NCI-H226 (cell line): ENCODE results near the gene LRRC66.

ENCODE experiments used
- DNase-seq: peaks from one replicate; pipeline ENCODE4 v3.0.0-alpha.2; 2015

Gene LRRC66

GRCh38 chr4:52019936-52020657 is at the start of gene LRRC66:
TSS of gene LRRC66 (minus strand) at chr4:52020363. CDS start at chr4:52017613, 2,750 bp downstream.
- DNase-seq = no peak

GRCh38 chr4:52069571-52069970 is 49.4 kb upstream of the LRRC66 start:
- no peak for DNase-seq

- no peak for DNase-seq
Measured at GRCh38 chr4:52059372-52059771, 39.2 kb upstream of the LRRC66 start.

- DNase-seq = no peak
Measured at GRCh38 chr4:52058275-52058674, 38.1 kb upstream of the LRRC66 start.

GRCh38 chr4:52057196-52057595 is 37.0 kb upstream of the LRRC66 start:
- no peak for DNase-seq

- DNase-seq = no peak
Measured at GRCh38 chr4:52054254-52054653, 34.1 kb upstream of the LRRC66 start.

GRCh38 chr4:52052475-52052780 is 32.3 kb upstream of the LRRC66 start:
- no peak for DNase-seq

GRCh38 chr4:52051615-52052474 is 31.7 kb upstream of the LRRC66 start:
- DNase-seq = no peak

GRCh38 chr4:52051213-52051614 is 31.1 kb upstream of the LRRC66 start, which contains the start of gene SPATA18:
TSS of gene SPATA18 (plus strand) at chr4:52051304. CDS start at chr4:52051705, 401 bp downstream.
- DNase-seq = no peak

GRCh38 chr4:52049266-52049665 is 29.1 kb upstream of the LRRC66 start:
- DNase-seq = no peak

GRCh38 chr4:52045028-52045427 is 24.9 kb upstream of the LRRC66 start:
- DNase-seq = no peak

GRCh38 chr4:52038103-52038912 is 18.1 kb upstream of the LRRC66 start, which contains the start of gene SGCB:
TSS of gene SGCB (minus strand) at chr4:52038299. CDS start at chr4:52038259, 40 bp downstream.
- peak; percentile 20 for DNase-seq

- no peak for DNase-seq
Measured at GRCh38 chr4:52037689-52038102, 17.5 kb upstream of the LRRC66 start.

- DNase-seq = no peak
Measured at GRCh38 chr4:52036886-52037530, 16.8 kb upstream of the LRRC66 start.

GRCh38 chr4:52035190-52035589 is 15.0 kb upstream of the LRRC66 start:
- no peak for DNase-seq

GRCh38 chr4:52032005-52032404 is 11.8 kb upstream of the LRRC66 start:
- DNase-seq = no peak

- DNase-seq = peak; percentile 73
Measured at GRCh38 chr4:52028970-52029369, 8.8 kb upstream of the LRRC66 start.

GRCh38 chr4:52017814-52018213 is 2.3 kb downstream of the LRRC66 start:
- no peak for DNase-seq

- DNase-seq = no peak
Measured at GRCh38 chr4:52016981-52017380, 3.2 kb downstream of the LRRC66 start.

- no peak for DNase-seq
Measured at GRCh38 chr4:52015366-52015765, 4.8 kb downstream of the LRRC66 start.

GRCh38 chr4:52014903-52015302 is 5.3 kb downstream of the LRRC66 start:
- no peak for DNase-seq

GRCh38 chr4:52012651-52013050 is 7.5 kb downstream of the LRRC66 start:
- DNase-seq = no peak

GRCh38 chr4:52010986-52011385 is 9.2 kb downstream of the LRRC66 start:
- DNase-seq = no peak
